Endodermal cell (in vitro differentiated cells): Measurements from ENCODE around the gene COG5. TPM values are rescaled to one million over a fixed set of nuclear protein-coding genes. Genes with fewer than 3 reads are reported as not detected.

Experiments used
- DNase-seq: peaks from one replicate; pipeline ENCODE4 v3.0.0-alpha.2; 2017
- H3K27ac ChIP-seq: 2 replicates; pipeline ENCODE4 v1.5.1; 2013; ENCODE audit warnings: mild to moderate bottlenecking, low read depth, low read length, moderate library complexity
- H3K27me3 ChIP-seq: 2 replicates; pipeline ENCODE4 v1.6.1; 2013; ENCODE audit warnings: mild to moderate bottlenecking, low read length, moderate library complexity; ENCODE audit not compliant: insufficient read depth, control insufficient read depth, poor library complexity, severe bottlenecking
- H3K36me3 ChIP-seq: 2 replicates; pipeline ENCODE4 v1.7.0; 2013; ENCODE audit warnings: mild to moderate bottlenecking, low read length, moderate library complexity; ENCODE audit not compliant: control insufficient read depth, insufficient read depth
- H3K4me1 ChIP-seq: one replicate; pipeline ENCODE4 v1.7.0; 2013; ENCODE audit warnings: low read length; ENCODE audit not compliant: control insufficient read depth, insufficient read depth
- H3K4me3 ChIP-seq: 2 replicates; pipeline ENCODE4 v1.5.1; 2013; ENCODE audit warnings: mild to moderate bottlenecking, low read length, moderate library complexity
- H3K9ac ChIP-seq: 2 replicates; pipeline ENCODE4 v1.6.1; 2013; ENCODE audit warnings: mild to moderate bottlenecking, low read length, moderate library complexity; ENCODE audit not compliant: poor library complexity, severe bottlenecking; ENCODE audit errors: extremely low read depth
- H3K9me3 ChIP-seq: 2 replicates; pipeline ENCODE4 v1.6.1; 2013; ENCODE audit warnings: mild to moderate bottlenecking, low read length, moderate library complexity; ENCODE audit not compliant: control insufficient read depth
- H3K27ac Mint-ChIP-seq: 2 replicates; pipeline ENCODE4 v1.8.0; 2020; ENCODE audit warnings: mixed read lengths
- H3K27me3 Mint-ChIP-seq: 2 replicates; pipeline ENCODE4 v1.8.0; 2021; ENCODE audit warnings: mild to moderate bottlenecking, mixed read lengths; ENCODE audit not compliant: insufficient read depth
- H3K36me3 Mint-ChIP-seq: 2 replicates; pipeline ENCODE4 v1.8.0; 2020; ENCODE audit warnings: low read depth, mixed read lengths
- H3K4me1 Mint-ChIP-seq: 2 replicates; pipeline ENCODE4 v1.8.0; 2020; ENCODE audit warnings: mixed read lengths
- H3K4me3 Mint-ChIP-seq: 2 replicates; pipeline ENCODE4 v1.8.0; 2020; ENCODE audit warnings: mild to moderate bottlenecking, moderate library complexity, mixed read lengths
- H3K9me3 Mint-ChIP-seq: 2 replicates; pipeline ENCODE4 v1.8.0; 2020; ENCODE audit warnings: mild to moderate bottlenecking, mixed read lengths
- CTCF ChIP-seq: fragments of 200-600 bp; sonication (generic); conservative IDR thresholded peaks from 2 replicates; pipeline ENCODE4 v1.5.0; 2021; ENCODE audit warnings: antibody characterized with exemption, mild to moderate bottlenecking
- WGBS, 2 experiments: methylation state at CpG; one replicate each; pipeline versions ENCODE4 v1.1.5 to v1.1.7; 2013; ENCODE audit warnings: missing lambda C conversion rate in 2 of 2, mixed read lengths in 1 of 2; ENCODE audit not compliant: insufficient coverage in 1 of 2, insufficient read length in 1 of 2; 5-methylcytosine and 5-hydroxymethylcytosine counted together
- total RNA-seq, 2 donors: library from RNA; stranded (reverse); fragmentation: NEBNext Ultra II Directional in 1 of 2; extraction: Animal tissue kit (Norgen Biotek cat#: 25700) in 1 of 2; gene quantifications; 2 replicates in 1 of 2; 3 replicates in 1 of 2; pipeline ENCODE4 v1.2.1, GENCODE V29; 2021

Gene COG5
- total RNA-seq, 2 donors from 2014 or later, result 25.5 to 34.7 TPM

GRCh38 chr7:107559864-107560263 is 3.9 kb downstream of the COG5 start:
- no peaks in the 10 kb centered on the region for H3K4me1 ChIP-seq
- peaks cover 21% of the 10 kb centered on the region for H3K36me3 ChIP-seq
- Mint-ChIP-seq H3K4me3 (no peak overlapping the region), H3K27ac (no peak overlapping the region), H3K4me1 (peaks cover 26% of the 10 kb centered on the region), H3K9me3 (no peaks in the 10 kb centered on the region), H3K36me3 (peaks cover 11% of the 10 kb centered on the region), H3K27me3 (no peaks in the 10 kb centered on the region)
- no peak overlapping the region for H3K27ac ChIP-seq
- DNase-seq, result no peak
- H3K9me3 ChIP-seq, result no peaks in the 10 kb centered on the region
- H3K27me3 ChIP-seq, result no peaks in the 10 kb centered on the region
- H3K9ac ChIP-seq, result no peak overlapping the region
- 60 to 98% methylated on average over 1 to 2 of the region's 2 CpGs for WGBS, 2 experiments
- no peak overlapping the region for H3K4me3 ChIP-seq
- no peak for TF ChIP-seq CTCF

DNA sequence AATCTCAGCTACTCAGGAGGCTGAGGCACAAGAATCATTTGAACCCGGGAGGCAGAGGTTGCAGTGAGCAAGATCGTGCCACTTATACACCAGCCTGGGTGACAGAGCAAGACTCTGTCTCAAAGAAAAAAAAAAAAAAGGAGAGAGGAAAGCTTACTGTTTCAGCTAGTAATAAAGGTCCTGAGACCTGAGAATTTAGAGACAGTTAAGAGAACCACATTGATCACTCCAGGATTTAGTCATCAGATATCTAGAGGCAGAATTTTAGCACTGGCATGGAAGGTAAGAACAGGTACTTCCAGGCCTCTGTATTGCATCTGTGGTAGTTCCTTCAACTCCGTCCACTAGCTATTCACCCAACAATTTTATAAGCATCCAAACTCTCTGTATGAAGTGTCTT is 7.8 kb downstream of the COG5 start:
- Histone ChIP-seq H3K27ac (no peak overlapping the region), H3K4me1 (no peaks in the 10 kb centered on the region), H3K27me3 (no peaks in the 10 kb centered on the region), H3K9ac (no peak overlapping the region), H3K9me3 (no peaks in the 10 kb centered on the region), H3K4me3 (no peak overlapping the region), H3K36me3 (peaks cover 47% of the 10 kb centered on the region)
- Mint-ChIP-seq H3K27me3 (no peaks in the 10 kb centered on the region), H3K9me3 (no peaks in the 10 kb centered on the region), H3K36me3 (peaks cover 25% of the 10 kb centered on the region), H3K27ac (no peak overlapping the region), H3K4me3 (no peak overlapping the region), H3K4me1 (peaks cover 7% of the 10 kb centered on the region)
- DNase-seq, result no peak
- no peak for TF ChIP-seq CTCF
- WGBS, 2 experiments, result 92 to 100% methylated on average over 1 to 3 of the region's 3 CpGs

DNA sequence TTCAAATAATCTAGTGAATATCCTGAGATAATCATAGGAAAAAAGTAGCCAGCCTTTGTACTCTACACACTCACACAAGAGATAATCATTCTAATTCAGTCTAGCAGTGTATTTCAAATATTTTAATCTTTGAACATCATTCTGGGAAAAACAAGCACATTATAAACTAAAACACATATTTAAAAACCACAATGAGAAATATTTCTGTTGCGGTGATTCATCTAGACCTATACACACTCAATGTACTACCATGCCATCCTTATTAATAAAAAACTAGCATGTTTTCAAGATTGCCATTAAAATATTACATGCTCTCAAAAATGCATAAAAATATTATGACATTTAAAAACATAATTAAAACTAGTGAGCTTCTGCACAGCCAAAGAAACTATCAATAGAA is 11.8 kb downstream of the COG5 start:
- no peaks in the 10 kb centered on the region for H3K4me1 ChIP-seq
- H3K4me1 Mint-ChIP-seq, result no peaks in the 10 kb centered on the region
- no peak overlapping the region for H3K4me3 ChIP-seq
- H3K36me3 Mint-ChIP-seq, result peaks cover 46% of the 10 kb centered on the region
- H3K27ac Mint-ChIP-seq, result no peak overlapping the region
- no peaks in the 10 kb centered on the region for H3K9me3 Mint-ChIP-seq
- no peak for TF ChIP-seq CTCF
- H3K27me3 ChIP-seq, result no peaks in the 10 kb centered on the region
- H3K9me3 ChIP-seq, result no peaks in the 10 kb centered on the region
- 96 to 100% methylated on average over 1 of the region's 1 CpG for WGBS, 2 experiments
- H3K4me3 Mint-ChIP-seq, result no peak overlapping the region
- no peak overlapping the region for H3K9ac ChIP-seq
- DNase-seq, result no peak
- no peaks in the 10 kb centered on the region for H3K27me3 Mint-ChIP-seq
- H3K27ac ChIP-seq, result no peak overlapping the region
- peaks cover 49% of the 10 kb centered on the region for H3K36me3 ChIP-seq
